GM23248 (cell line): ENCODE results near the gene BACE2. TPM values are rescaled to one million over a fixed set of nuclear protein-coding genes. Genes with fewer than 3 reads are reported as not detected.

Source experiments
- DNase-seq: peaks from one replicate; pipeline ENCODE4 v3.0.0-alpha.2; 2015
- H2AFZ ChIP-seq: fragments of 200-600 bp; sonication (generic); 2 replicates; pipeline ENCODE4 v1.6.1; 2016; ENCODE audit warnings: antibody characterized with exemption
- H3F3A ChIP-seq: fragments of 200-600 bp; sonication (generic); 2 replicates; pipeline ENCODE4 v1.6.1; 2016; ENCODE audit warnings: mild to moderate bottlenecking, antibody characterized with exemption, mixed run types; ENCODE audit not compliant: insufficient read depth
- H3K27ac ChIP-seq: fragments of 200-600 bp; sonication (generic); 2 replicates; pipeline ENCODE4 v1.5.1; 2016; ENCODE audit warnings: mild to moderate bottlenecking
- H3K27me3 ChIP-seq: fragments of 200-600 bp; sonication (generic); replicated peaks from 2 replicates; pipeline ENCODE4 v1.6.1; 2016; ENCODE audit warnings: mild to moderate bottlenecking; ENCODE audit not compliant: insufficient read depth
- H3K36me3 ChIP-seq: fragments of 200-600 bp; sonication (generic); 2 replicates; pipeline ENCODE4 v1.6.1; 2016; ENCODE audit warnings: low read depth, mild to moderate bottlenecking
- H3K4me1 ChIP-seq: fragments of 200-600 bp; sonication (generic); 2 replicates; pipeline ENCODE4 v1.6.1; 2016; ENCODE audit warnings: mild to moderate bottlenecking; ENCODE audit not compliant: insufficient read depth
- H3K4me2 ChIP-seq: fragments of 200-600 bp; sonication (generic); one replicate; pipeline ENCODE4 v1.6.1; 2016; ENCODE audit warnings: mild to moderate bottlenecking; ENCODE audit not compliant: unreplicated experiment
- H3K4me3 ChIP-seq: fragments of 200-600 bp; sonication (generic); 2 replicates; pipeline ENCODE4 v1.5.1; 2016; ENCODE audit warnings: mild to moderate bottlenecking
- H3K79me2 ChIP-seq: fragments of 200-600 bp; sonication (generic); 2 replicates; pipeline ENCODE4 v1.6.1; 2016; ENCODE audit warnings: mild to moderate bottlenecking; ENCODE audit not compliant: insufficient read depth
- H3K9ac ChIP-seq: fragments of 200-600 bp; sonication (generic); 2 replicates; pipeline ENCODE4 v1.6.1; 2016; ENCODE audit warnings: mild to moderate bottlenecking
- H3K9me2 ChIP-seq: fragments of 200-600 bp; sonication (generic); 2 replicates; pipeline ENCODE4 v1.6.1; 2016; ENCODE audit warnings: mixed run types, mild to moderate bottlenecking, moderate library complexity; ENCODE audit not compliant: insufficient read depth
- H3K9me3 ChIP-seq: fragments of 200-600 bp; sonication (generic); one replicate; pipeline ENCODE4 v1.6.1; 2017; ENCODE audit warnings: low read depth
- H4K20me1 ChIP-seq: fragments of 200-600 bp; sonication (generic); 2 replicates; pipeline ENCODE4 v1.6.0; 2016; ENCODE audit not compliant: insufficient read depth
- EZH2 ChIP-seq: fragments of 200-600 bp; sonication (generic); IDR thresholded peaks from 2 replicates; pipeline ENCODE4 v1.6.1; 2018; ENCODE audit warnings: antibody characterized with exemption, mild to moderate bottlenecking; ENCODE audit not compliant: insufficient read depth, poor library complexity, severe bottlenecking
- EZH2phosphoT487 ChIP-seq: fragments of 200-600 bp; sonication (generic); IDR thresholded peaks from 2 replicates; pipeline ENCODE4 v1.6.1; 2018; ENCODE audit warnings: antibody characterized with exemption, moderate library complexity, mild to moderate bottlenecking, low read depth; ENCODE audit not compliant: insufficient read depth
- WGBS, 2 experiments: methylation state at CpG; one replicate each; pipeline ENCODE4 v1.1.6; 2015 to 2017; ENCODE audit warnings: low lambda C conversion rate in 2 of 2, low coverage in 1 of 2; ENCODE audit errors: missing lambda C conversion rate in 2 of 2; 5-methylcytosine and 5-hydroxymethylcytosine counted together
- in situ Hi-C: fragments of 300-500 bp; cut with MboI; formaldehyde crosslinking; loops from 2 replicates; pipeline ENCODE4 v1.15.0; 2020
- microRNA-seq: library from miRNA; unstranded; fragments of <30 nt; microRNA quantifications from one replicate; pipeline ENCODE4, GENCODE V29; 2016; ENCODE audit warnings: borderline number of aligned reads
- polyA plus RNA-seq: library from polyadenylated mRNA; unstranded; fragments of >200 nt; fragmentation: Nextera tagmentation; extraction: Ambion mirVana; gene quantifications from 2 replicates; pipeline ENCODE4 v1.2.1, GENCODE V29; 2016
- small RNA-seq: library from RNA; depleted of rRNA; stranded (forward); fragments of <200 nt; gene quantifications from one replicate; pipeline ENCODE3, GENCODE V24; 2014; ENCODE audit warnings: low read depth, low replicate concordance
- total RNA-seq: library from RNA; depleted of rRNA; stranded (reverse); fragments of >200 nt; shearing (Covaris generic); gene quantifications from 2 replicates; pipeline ENCODE4 v1.2.3, GENCODE V29; 2014; rRNA removed

The BACE2 gene
- total and polyA plus RNA-seq, 2 experiments from 2014 or later, result 69.5 to 97.8 TPM

DNA sequence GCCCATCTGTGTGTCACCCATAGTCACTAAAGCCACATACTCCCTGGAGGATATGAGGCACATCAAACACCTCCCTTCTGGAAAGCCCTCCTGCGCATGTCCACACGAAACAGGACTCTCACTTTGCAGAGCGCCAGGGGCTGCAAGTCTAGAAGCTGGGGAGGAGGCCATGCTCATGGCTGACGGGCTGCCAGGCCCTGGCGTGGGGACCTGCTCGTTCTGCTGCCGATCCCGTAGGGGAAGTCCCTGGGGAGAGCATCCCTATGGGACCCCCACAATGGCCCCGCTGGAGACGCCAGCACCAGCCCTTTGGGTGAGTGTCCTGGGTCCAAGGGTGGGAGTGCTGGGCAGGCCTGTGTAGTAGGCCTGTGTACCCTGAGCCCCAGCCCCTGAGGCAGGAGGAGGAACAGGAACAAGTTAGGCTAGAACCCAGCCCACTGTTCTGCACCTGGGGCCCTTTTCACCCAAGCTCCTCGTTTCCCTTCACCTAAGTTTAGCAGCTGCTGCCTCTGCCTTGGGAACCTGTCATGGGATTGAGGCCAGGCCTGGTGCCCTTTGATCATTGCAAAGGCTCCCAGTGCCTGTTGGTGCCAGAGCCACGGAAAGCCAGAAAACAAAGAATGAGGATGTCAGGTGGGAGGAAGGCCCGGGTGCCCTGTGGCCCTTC lies 158.6 kb downstream of the BACE2 start:
- in situ Hi-C loops, result no loop called here
- no peaks in the 10 kb centered on the region for H3K4me1 ChIP-seq
- H3K27ac ChIP-seq, result no peak overlapping the region
- peaks cover 4% of the 10 kb centered on the region; the same call in 1 of the 2 replicates for H3K27me3 ChIP-seq
- 79 to 82% methylated on average over 12 to 13 of the region's 13 CpGs for WGBS, 2 experiments
- no peak overlapping the region for H2AFZ ChIP-seq
- H4K20me1 ChIP-seq, result no peaks in the 10 kb centered on the region
- no peaks in the 10 kb centered on the region for H3K36me3 ChIP-seq
- H3K4me3 ChIP-seq, result no peak overlapping the region
- no peaks in the 10 kb centered on the region for H3F3A ChIP-seq
- H3K9me2 ChIP-seq, result no peaks in the 10 kb centered on the region
- TF ChIP-seq EZH2phosphoT487 (no peak), EZH2 (no peak)
- H3K9me3 ChIP-seq, result no peaks in the 10 kb centered on the region
- no peaks in the 10 kb centered on the region for H3K79me2 ChIP-seq
- DNase-seq, result no peak
- no peak overlapping the region for H3K4me2 ChIP-seq
- H3K9ac ChIP-seq, result no peak overlapping the region

DNA sequence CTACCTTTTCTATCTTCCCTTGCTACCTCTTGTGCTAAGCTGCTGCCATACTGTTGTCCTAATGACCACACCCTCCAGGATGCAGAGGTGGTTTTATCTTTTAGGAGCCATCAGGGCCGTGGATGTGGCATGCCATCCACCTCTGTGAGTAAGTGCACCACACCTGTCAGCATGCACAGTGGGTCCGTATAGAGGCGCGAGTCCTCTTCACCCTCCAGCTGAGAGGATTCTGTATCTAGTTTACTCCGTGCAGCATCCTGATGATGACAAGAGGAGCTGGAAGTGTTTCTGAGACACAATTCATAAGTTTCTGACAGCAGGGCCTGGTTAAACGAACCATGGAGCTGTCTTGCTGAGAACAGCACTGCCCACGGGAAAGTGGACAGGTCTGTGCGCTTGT lies 159.8 kb downstream of the BACE2 start:
- Histone ChIP-seq H3K9ac (no peak overlapping the region), H3K79me2 (no peaks in the 10 kb centered on the region), H3K9me3 (no peaks in the 10 kb centered on the region), H3K27ac (no peak overlapping the region), H4K20me1 (no peaks in the 10 kb centered on the region), H3K4me1 (no peaks in the 10 kb centered on the region), H3K4me2 (no peak overlapping the region), H3K36me3 (no peaks in the 10 kb centered on the region), H3K9me2 (no peaks in the 10 kb centered on the region), H2AFZ (no peak overlapping the region), H3F3A (no peaks in the 10 kb centered on the region), H3K4me3 (no peak overlapping the region), H3K27me3 (no peaks in the 10 kb centered on the region; the same call in 1 of the 2 replicates)
- in situ Hi-C loops, result no loop called here
- TF ChIP-seq EZH2phosphoT487, result no peak
- no peak for TF ChIP-seq EZH2
- no peak for DNase-seq
- WGBS, 2 experiments, result 66 to 72% methylated on average over 8 of the region's 8 CpGs

DNA sequence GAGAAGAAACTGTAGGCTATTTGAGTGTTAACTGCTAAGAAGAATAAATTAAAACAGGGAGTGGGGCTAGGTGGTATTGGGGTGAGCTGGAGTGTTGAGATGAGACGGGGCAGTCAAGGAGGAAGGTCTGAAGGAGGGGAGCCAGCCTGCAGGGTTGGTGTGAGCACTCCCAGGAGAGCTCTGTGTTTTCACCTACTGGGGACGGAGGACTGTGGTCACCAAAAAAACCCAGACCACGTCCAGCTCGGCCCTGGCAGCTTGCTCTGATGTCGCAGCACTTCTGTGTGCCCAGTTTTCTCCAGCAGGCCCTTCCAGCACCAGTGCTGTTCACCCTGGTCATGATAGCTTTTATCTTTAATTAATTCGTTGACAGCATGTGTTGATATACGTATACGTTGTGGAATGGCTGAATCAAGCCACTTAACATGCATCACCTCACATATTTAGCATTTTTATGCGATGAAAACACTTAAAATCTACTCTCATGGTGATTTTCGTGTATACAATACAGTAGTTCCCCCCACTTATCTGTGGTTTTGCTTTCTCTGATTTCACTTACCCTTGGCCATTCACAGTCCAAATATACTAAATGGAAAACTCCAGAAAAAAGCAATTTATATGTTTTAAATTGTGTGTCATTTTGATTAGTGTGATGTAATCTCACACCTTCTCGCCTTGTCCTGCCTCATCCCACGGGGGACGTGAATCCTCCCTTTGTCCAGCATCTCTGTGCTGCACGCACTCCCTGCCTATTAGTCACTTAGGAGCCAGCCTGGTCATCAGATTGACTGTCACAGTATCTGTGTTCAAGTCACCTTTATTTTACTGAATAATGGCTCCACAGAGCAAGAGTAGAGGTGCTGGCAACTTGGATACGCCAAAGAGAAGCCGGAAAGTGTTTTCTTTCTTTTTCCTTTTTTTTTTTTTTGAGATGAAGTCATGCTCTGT lies 161.0 kb downstream of the BACE2 start:
- no peak overlapping the region for H3K4me2 ChIP-seq
- no peaks in the 10 kb centered on the region for H3K9me2 ChIP-seq
- 63 to 65% methylated on average over 16 of the region's 16 CpGs for WGBS, 2 experiments
- H3K9ac ChIP-seq, result no peak overlapping the region
- TF ChIP-seq EZH2phosphoT487, result no peak
- TF ChIP-seq EZH2, result no peak
- H3K9me3 ChIP-seq, result no peaks in the 10 kb centered on the region
- no peaks in the 10 kb centered on the region for H3K79me2 ChIP-seq
- no peak for DNase-seq
- no peaks in the 10 kb centered on the region for H3F3A ChIP-seq
- H3K27ac ChIP-seq, result no peak overlapping the region
- no peaks in the 10 kb centered on the region for H3K4me1 ChIP-seq
- H3K36me3 ChIP-seq, result no peaks in the 10 kb centered on the region
- no peaks in the 10 kb centered on the region for H4K20me1 ChIP-seq
- in situ Hi-C loops, result no loop called here
- no peak overlapping the region for H2AFZ ChIP-seq
- no peaks in the 10 kb centered on the region; the same call in 1 of the 2 replicates for H3K27me3 ChIP-seq
- H3K4me3 ChIP-seq, result no peak overlapping the region

Small RNA genes within 50 kb of the gene (microRNA-seq; reads per million reads assigned to microRNA genes)
- gene MIR3197, result not detected

Small RNA genes within 50 kb of the gene (small RNA-seq; reads per million reads assigned to genes)
- not detected for gene MIR3197

Other genes with a start within 250 kb of the BACE2 start
- gene FAM3B, start 148.6 kb downstream of the BACE2 start, total RNA-seq, result not detected in 2 replicates
- not detected in 2 replicates for gene FAM3B, start 148.6 kb downstream of the BACE2 start, polyA plus RNA-seq
- 0.54 and 2.8 TPM in 2 replicates for gene MX2, start 193.9 kb downstream of the BACE2 start, total RNA-seq
- 0.46 and 0.85 TPM in 2 replicates for gene MX2, start 193.9 kb downstream of the BACE2 start, polyA plus RNA-seq